GM19193 (cell line): ENCODE results near the gene TRIL.

Source experiments
- POLR2A ChIP-seq: IDR thresholded peaks from 4 replicates; pipeline ENCODE4 v1.6.1; 2011; ENCODE audit not compliant: insufficient read depth, insufficient read length; ENCODE audit errors: extremely low read depth

Gene TRIL

GRCh38 chr7:28958235-28958979 lies at the start of gene TRIL:
TSS of gene TRIL (minus strand) at chr7:28958330. CDS start at chr7:28958046, 284 bp downstream.
- TF ChIP-seq POLR2A: no peak

GRCh38 chr7:29007127-29007526 lies 49.0 kb upstream of the TRIL start:
- TF ChIP-seq POLR2A: no peak

- TF ChIP-seq POLR2A: no peak
These were observed 47.7 kb upstream of the TRIL start for GRCh38 chr7:29005829-29006228.

GRCh38 chr7:29005406-29005805 lies 47.3 kb upstream of the TRIL start:
- TF ChIP-seq POLR2A: no peak

- no peak for TF ChIP-seq POLR2A
These were observed 45.6 kb upstream of the TRIL start for GRCh38 chr7:29003703-29004102.

GRCh38 chr7:29000717-29001076 lies 42.6 kb upstream of the TRIL start:
- no peak for TF ChIP-seq POLR2A

GRCh38 chr7:28999895-29000716 lies 42.0 kb upstream of the TRIL start:
- TF ChIP-seq POLR2A: no peak

GRCh38 chr7:28999427-28999826 lies 41.3 kb upstream of the TRIL start:
- TF ChIP-seq POLR2A: no peak

GRCh38 chr7:28998105-28998504 lies 40.0 kb upstream of the TRIL start:
- no peak for TF ChIP-seq POLR2A

- no peak for TF ChIP-seq POLR2A
These were observed 38.7 kb upstream of the TRIL start for GRCh38 chr7:28996836-28997235.

GRCh38 chr7:28993371-28993770 lies 35.2 kb upstream of the TRIL start:
- no peak for TF ChIP-seq POLR2A

GRCh38 chr7:28992798-28993197 lies 34.7 kb upstream of the TRIL start:
- no peak for TF ChIP-seq POLR2A

GRCh38 chr7:28990200-28990960 lies 32.2 kb upstream of the TRIL start:
- TF ChIP-seq POLR2A: no peak

- TF ChIP-seq POLR2A: no peak
These were observed 31.3 kb upstream of the TRIL start for GRCh38 chr7:28989211-28989980.

- no peak for TF ChIP-seq POLR2A
These were observed 30.7 kb upstream of the TRIL start for GRCh38 chr7:28988810-28989209.
